Activated T-cell treated with anti-CD3 and anti-CD28 coated beads, Interleukin-2, amount 50 U/mL, for 4 hours (primary cell): Measurements from ENCODE around the gene PDIK1L. TPM values are rescaled to one million over a fixed set of nuclear protein-coding genes. Genes with fewer than 3 reads are reported as not detected.
"Not testable (repeated sequence)": the region's sequence is repeated elsewhere in the genome, so short reads cannot be mapped to it uniquely, and the experiment has no call there.

Experiments
- ATAC-seq, 2 donors: fragments of 200-7000 bp; cut with Tn5 transposase; one replicate each; pipeline ENCODE4 v1.10.0; 2021
- DNase-seq: peaks from one replicate; pipeline ENCODE4 v3.0.0-alpha.2; 2020
- H3K27me3 Mint-ChIP-seq: one replicate; pipeline ENCODE4 v1.8.0; 2021; ENCODE audit warnings: low read depth, mixed read lengths
- H3K36me3 Mint-ChIP-seq: one replicate; pipeline ENCODE4 v1.8.0; 2022; ENCODE audit warnings: mixed read lengths; ENCODE audit not compliant: insufficient read depth
- H3K4me1 Mint-ChIP-seq: one replicate; pipeline ENCODE4 v1.8.0; 2021; ENCODE audit warnings: low read depth, mixed read lengths
- H3K4me3 Mint-ChIP-seq: one replicate; pipeline ENCODE4 v1.8.0; 2021; ENCODE audit warnings: mild to moderate bottlenecking, moderate library complexity, mixed read lengths
- H3K9me3 Mint-ChIP-seq: one replicate; pipeline ENCODE4 v1.8.0; 2021; ENCODE audit warnings: mixed read lengths
- total RNA-seq, 3 donors: library from RNA; stranded (reverse); gene quantifications; one replicate each; pipeline ENCODE4 v1.2.1, GENCODE V29; 2021

The PDIK1L gene
- total RNA-seq, 3 donors from 2014 or later = 9.6 to 13.5 (median 12.2) TPM

DNA sequence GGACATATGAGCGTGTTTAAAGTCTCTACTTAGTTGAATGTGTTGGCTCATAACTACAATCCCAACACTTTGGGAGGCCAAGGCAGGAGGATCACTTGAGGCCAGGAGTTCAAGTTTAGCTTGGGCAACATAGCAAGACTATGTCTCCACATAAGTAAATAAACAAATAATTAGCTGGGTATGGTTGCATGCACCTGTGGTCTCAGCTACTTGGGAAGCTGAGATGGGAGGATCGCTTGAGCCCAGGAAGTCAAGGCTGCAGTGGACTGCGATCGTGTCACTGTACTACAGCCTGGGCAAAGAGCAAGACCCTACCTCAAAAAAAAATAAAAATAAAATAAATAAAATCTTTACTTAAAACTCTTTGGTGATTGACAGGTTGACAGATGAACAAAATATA is 13.0 kb upstream of the PDIK1L start:
- no peaks in the 10 kb centered on the region for H3K4me1 Mint-ChIP-seq
- DNase-seq (no peak), ATAC-seq (no peak)
- peaks cover 4% of the 10 kb centered on the region for H3K27me3 Mint-ChIP-seq
- no peaks in the 10 kb centered on the region for H3K36me3 Mint-ChIP-seq
- H3K4me3 Mint-ChIP-seq = no peak overlapping the region
- H3K9me3 Mint-ChIP-seq = no peaks in the 10 kb centered on the region

DNA sequence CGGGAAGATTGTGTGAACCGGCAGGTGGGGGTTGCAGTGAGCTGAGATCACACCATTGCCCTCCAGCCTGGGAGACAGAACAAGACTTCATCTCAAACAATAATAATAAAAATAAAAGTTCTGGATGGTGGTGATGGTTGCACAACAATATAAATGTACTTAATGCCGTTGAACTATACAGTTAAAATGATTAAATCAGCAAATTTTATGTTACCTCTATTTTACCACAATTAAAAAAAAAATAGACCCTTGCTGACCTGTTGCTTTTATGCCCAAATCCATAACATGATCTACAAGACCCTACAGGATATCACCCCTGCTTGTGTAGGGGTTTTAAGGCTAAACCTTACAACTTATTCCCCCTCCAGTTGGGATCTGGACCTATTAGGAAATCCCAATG is 11.8 kb upstream of the PDIK1L start:
- no peak overlapping the region for H3K4me3 Mint-ChIP-seq
- DNase-seq (no peak), ATAC-seq (no peak)
- H3K27me3 Mint-ChIP-seq = peaks cover 4% of the 10 kb centered on the region
- no peaks in the 10 kb centered on the region for H3K36me3 Mint-ChIP-seq
- H3K9me3 Mint-ChIP-seq = no peaks in the 10 kb centered on the region
- no peaks in the 10 kb centered on the region for H3K4me1 Mint-ChIP-seq

DNA sequence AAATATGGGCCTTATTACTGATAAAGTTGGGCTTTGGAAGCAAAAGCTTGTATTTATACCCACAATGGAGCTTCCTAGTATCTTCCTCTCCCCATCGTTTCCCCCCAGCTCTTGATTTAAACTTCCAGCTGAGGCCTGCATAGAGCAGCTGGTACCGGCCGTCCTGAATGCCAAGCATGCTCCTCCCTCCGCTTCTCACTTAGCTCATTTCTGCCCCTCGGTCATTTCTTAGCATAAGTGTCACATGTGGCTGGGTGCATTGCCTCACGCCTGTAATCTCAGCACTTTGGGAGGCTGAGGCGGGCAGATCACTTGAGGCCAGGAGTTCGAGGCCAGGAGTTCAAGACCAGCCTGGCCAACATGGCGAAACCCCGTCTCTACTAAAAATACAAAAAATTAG is 11.4 kb upstream of the PDIK1L start:
- DNase-seq, H3K4me1 Mint-ChIP-seq, H3K9me3 Mint-ChIP-seq, H3K27me3 Mint-ChIP-seq, H3K4me3 Mint-ChIP-seq, ATAC-seq, H3K36me3 Mint-ChIP-seq: not testable (repeated sequence)

DNA sequence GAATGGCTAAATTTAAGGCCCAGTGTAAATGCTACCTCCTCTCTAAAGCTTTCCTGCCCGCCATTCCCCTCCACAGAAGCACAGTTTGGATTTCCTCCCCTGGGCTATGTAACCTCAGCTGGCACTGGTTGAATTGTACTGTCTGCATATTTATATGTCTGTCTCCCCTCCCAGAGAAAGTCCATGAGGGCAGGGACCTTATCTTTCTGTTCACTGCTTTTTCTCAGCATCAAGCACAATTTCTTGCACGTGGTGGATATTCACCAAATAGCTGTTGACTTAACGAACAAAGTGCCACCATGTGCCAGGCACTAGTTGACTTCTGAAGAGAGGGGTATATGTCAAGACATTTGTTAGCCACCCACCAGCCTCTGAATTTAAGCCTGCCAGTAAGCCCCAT is 9.5 kb upstream of the PDIK1L start:
- Mint-ChIP-seq H3K9me3 (no peaks in the 10 kb centered on the region), H3K36me3 (no peaks in the 10 kb centered on the region), H3K27me3 (peaks cover 2% of the 10 kb centered on the region), H3K4me3 (no peak overlapping the region), H3K4me1 (no peaks in the 10 kb centered on the region)
- no peak for DNase-seq
- no peak for ATAC-seq

DNA sequence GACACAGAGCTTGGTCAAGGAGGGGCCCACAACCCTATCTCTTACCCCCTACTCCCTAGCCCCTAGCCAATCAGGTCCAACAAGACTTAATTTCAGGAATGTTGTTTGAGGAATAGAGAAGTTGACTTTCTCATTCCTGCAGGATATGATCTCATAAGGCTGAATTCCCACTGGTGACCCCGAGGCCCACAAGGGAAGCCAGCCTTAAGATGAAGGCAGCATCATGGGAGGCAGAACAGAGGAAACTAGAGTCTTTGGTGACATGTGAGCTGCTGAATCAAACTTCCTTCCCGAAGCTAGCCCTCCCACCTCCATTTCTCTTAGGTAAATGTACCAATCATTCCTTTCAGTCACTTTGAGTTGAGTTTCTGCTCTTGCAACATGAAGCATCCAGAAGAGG is 9.1 kb upstream of the PDIK1L start:
- ATAC-seq = no peak
- Mint-ChIP-seq H3K9me3 (no peaks in the 10 kb centered on the region), H3K36me3 (no peaks in the 10 kb centered on the region), H3K4me1 (no peaks in the 10 kb centered on the region), H3K4me3 (no peak overlapping the region), H3K27me3 (peaks cover 2% of the 10 kb centered on the region)
- no peak for DNase-seq

DNA sequence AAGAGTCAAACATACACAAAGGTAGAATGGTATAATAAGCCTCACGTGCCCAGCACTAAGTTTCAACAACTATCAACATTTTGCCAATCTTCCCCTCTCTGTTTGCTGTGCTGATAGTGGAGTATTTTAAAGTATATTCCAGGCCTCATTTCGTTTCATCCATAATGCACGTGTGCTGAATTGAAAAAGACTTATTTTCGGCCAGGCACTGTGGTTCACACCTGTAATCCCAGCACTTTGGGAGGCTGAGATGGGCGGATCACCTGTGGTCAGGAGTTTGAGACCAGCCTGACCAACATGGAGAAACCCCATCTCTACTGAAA is 6.4 kb upstream of the PDIK1L start:
- not testable (repeated sequence) for H3K27me3 Mint-ChIP-seq, H3K9me3 Mint-ChIP-seq, H3K4me1 Mint-ChIP-seq, H3K36me3 Mint-ChIP-seq, ATAC-seq, H3K4me3 Mint-ChIP-seq, DNase-seq

DNA sequence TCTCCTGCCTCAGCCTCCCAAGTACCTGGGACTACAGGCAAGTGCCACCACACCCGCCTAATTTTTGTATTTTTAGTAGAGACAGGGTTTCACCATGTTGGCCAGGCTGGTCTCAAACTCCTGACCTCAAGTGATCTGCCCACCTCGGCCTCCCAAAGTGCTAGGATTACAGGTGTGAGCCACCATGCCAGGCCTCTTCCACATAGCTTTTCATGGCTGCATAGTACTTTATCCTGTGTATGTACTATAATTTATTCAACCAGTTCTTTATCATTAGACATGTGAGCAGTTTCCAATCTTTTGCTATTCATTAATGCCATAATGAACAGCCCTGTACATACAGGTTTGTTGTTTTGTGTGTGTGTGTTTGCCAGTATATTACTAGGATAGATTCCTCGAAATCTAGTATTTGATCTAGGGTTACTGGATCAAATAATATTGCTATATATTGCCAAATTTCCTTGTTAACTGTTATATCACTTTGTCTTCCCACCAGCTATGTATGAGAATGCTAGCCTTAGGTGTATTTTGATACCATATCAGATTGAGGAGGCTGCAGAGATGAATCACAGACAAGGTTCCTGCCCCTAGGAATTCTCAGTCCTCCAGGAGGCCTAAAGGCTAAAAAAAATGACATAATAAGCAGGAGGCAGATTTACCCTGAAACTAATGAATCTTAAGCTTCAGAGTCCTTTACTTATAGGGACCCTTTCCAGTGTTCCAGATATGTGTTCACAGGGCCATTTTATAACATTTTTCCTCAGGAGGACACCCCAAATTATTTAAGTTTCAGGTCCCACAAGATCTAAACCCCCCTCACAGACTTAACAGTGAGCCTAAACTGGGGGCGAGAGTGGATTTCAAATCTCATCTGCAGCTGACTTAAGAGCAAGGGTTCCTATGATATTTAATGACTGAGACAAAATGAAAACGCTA is 2.1 kb upstream of the PDIK1L start:
- Mint-ChIP-seq H3K36me3 (peaks cover 6% of the 10 kb centered on the region), H3K9me3 (no peaks in the 10 kb centered on the region), H3K4me1 (peaks cover 24% of the 10 kb centered on the region), H3K4me3 (peak overlapping the region; percentile 83), H3K27me3 (no peaks in the 10 kb centered on the region)
- no peak for ATAC-seq
- no peak for DNase-seq

DNA sequence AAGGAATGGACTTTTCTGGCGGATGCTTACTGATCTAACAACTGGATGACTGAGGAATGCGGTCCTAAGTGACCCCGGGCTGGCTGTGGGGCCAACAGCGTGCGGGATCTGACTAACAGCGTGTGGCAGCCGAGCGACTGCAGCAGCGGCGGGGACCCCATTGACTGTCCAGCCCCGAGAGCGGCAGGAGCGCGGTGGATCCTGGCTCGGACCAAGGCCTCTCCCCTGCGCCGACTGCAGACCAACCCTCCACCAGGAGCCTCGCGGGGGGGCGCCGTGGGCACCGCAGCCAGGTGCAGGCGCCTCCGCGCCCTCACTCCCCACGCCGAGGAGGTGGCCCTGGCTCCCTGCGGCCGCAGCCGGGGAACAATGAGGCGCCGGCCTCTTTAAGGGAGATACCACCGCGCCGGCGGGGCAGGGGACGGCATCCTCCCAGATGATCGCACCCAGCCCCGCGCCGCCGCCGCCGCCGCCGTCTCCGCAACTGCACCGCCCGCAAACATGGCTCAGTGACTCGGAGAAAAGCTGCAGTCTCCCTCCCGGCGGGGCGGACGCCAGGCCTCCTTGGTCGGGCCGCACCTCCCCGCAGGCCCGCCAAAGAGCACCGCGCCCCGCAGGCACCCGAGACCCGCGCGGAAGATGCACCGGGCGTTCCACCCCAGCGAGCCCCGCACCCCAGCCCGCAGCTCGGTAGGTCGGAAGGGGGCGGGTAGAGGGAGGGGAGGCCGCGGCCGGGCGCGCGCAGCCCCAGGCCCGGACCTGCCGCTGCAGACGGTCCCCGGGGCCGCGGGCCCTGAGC is 694 bp upstream of the PDIK1L start:
- peaks cover 24% of the 10 kb centered on the region for H3K4me1 Mint-ChIP-seq
- H3K27me3 Mint-ChIP-seq = no peaks in the 10 kb centered on the region
- peak; percentile 54 for DNase-seq
- H3K4me3 Mint-ChIP-seq = peak overlapping the region; percentile 83
- no peaks in the 10 kb centered on the region for H3K9me3 Mint-ChIP-seq
- H3K36me3 Mint-ChIP-seq = peaks cover 8% of the 10 kb centered on the region
- ATAC-seq = peak; percentile 58 to 63

DNA sequence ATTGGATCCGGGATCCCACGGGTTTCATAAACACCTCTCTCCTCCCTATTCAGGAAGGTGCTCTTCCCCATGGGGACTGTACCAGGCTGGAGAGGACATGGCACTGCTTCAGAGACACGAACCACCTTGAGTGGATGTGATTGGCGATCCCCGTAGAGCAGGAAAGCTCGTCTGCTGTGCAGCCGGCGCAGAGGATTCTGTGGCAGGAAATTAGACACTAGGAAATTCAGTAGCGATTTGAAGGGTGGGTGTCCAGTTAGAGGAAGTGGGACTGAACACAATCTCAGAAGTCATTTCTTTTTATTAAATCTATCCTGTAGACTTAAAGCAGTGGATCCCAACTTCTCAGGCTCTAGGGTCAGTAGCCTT is 767 bp downstream of the PDIK1L start:
- ATAC-seq (no peak), DNase-seq (no peak)
- H3K27me3 Mint-ChIP-seq = no peaks in the 10 kb centered on the region
- H3K4me3 Mint-ChIP-seq = peak overlapping the region; percentile 91
- no peaks in the 10 kb centered on the region for H3K9me3 Mint-ChIP-seq
- peaks cover 24% of the 10 kb centered on the region for H3K4me1 Mint-ChIP-seq
- peaks cover 10% of the 10 kb centered on the region for H3K36me3 Mint-ChIP-seq

DNA sequence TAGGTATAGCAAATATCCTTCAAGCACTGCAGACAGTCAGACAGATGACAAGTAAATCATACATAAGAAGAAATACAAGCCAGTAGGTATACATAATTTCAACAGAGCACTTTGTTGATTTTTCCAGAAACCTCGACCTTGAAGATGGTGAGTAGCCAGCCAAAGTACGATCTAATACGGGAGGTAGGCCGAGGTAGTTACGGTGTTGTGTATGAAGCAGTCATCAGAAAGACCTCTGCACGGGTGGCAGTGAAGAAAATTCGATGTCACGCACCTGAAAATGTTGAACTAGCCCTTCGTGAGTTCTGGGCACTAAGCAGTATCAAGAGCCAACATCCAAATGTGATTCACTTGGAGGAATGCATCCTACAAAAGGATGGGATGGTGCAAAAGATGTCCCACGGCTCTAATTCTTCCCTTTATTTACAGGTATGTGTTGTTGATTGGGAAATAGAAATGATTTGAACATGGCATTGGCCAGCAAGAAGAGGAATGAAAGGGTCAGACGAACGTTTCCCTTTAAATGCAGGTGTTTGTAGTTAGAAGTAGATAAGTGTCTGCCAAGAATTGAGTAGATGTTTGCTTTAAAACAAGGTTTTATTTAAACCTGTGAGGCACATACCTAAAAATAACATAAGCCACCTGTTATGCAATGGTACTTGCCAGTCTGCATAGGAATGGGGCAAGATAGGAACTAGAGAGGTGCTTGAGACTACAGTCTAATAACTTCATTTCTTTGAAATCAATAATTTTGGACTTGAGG is 2.7 kb downstream of the PDIK1L start:
- DNase-seq (no peak), ATAC-seq (no peak)
- peaks cover 20% of the 10 kb centered on the region for H3K36me3 Mint-ChIP-seq
- H3K9me3 Mint-ChIP-seq = no peaks in the 10 kb centered on the region
- H3K4me3 Mint-ChIP-seq = no peak overlapping the region
- no peaks in the 10 kb centered on the region for H3K27me3 Mint-ChIP-seq
- H3K4me1 Mint-ChIP-seq = peaks cover 24% of the 10 kb centered on the region

DNA sequence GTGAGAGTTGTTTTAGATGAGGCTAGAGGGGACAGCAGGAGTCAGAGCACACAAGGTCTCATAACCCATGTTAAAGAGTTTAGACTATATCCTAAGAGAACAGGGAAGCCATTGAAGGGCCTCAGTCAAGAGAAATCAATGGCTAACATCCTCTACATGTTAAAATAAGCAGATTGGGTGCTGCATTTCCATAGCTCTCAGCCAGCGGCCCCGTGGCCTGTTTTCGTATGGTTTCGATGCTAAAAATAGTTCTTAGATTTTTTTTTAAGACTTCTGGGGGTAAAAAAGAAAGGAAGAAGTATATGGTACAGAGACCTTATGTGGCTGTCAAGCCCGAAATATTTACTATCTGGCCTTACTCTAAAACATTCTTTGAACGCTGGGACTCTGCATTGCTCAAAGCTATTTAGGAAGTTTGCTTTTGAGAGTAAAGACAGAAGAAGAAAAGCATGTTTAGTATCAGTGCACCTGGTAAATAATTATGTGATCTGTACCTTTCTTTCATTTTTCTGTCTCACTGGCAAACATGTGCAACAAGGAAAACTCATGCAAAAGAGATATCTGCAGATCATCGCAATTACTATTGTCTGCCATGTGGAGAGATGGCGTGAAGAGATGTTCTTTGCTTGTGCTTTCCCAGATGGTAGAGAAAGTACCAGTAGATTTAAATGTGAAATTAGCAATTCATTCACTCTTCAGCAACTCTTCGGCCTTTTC is 8.4 kb downstream of the PDIK1L start:
- no peak for DNase-seq
- Mint-ChIP-seq H3K27me3 (no peaks in the 10 kb centered on the region), H3K4me3 (no peak overlapping the region), H3K9me3 (no peaks in the 10 kb centered on the region), H3K36me3 (peaks cover 20% of the 10 kb centered on the region), H3K4me1 (peaks cover 30% of the 10 kb centered on the region)
- ATAC-seq = no peak

DNA sequence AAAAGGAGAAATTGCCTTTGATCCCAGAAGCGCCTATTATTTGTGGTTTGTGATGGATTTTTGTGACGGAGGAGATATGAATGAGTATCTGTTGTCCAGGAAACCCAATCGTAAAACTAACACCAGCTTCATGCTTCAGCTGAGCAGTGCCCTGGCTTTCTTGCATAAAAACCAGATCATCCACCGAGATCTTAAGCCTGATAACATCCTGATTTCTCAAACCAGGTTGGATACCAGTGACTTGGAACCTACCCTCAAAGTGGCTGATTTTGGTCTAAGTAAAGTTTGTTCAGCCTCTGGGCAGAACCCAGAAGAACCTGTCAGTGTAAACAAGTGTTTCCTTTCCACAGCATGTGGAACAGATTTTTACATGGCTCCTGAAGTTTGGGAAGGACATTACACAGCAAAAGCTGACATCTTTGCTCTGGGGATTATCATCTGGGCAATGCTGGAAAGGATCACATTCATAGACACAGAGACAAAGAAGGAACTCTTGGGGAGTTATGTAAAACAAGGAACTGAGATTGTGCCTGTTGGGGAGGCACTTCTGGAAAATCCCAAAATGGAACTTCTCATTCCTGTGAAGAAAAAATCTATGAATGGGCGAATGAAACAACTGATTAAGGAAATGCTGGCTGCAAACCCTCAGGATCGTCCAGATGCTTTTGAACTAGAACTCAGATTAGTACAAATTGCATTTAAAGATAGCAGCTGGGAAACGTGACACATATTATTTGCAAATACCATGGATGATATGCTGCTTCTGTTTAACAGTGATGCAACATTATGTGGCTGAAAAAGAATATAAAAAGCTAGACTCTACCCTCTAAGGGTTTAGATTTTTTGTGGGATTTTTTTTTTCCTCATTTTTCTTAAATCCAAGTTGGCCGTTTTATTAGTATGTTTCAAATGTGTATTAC is 10.5 kb downstream of the PDIK1L start:
- H3K27me3 Mint-ChIP-seq = no peaks in the 10 kb centered on the region
- no peak for DNase-seq
- H3K4me1 Mint-ChIP-seq = peaks cover 44% of the 10 kb centered on the region
- no peak overlapping the region for H3K4me3 Mint-ChIP-seq
- peaks cover 20% of the 10 kb centered on the region for H3K36me3 Mint-ChIP-seq
- no peak for ATAC-seq
- no peaks in the 10 kb centered on the region for H3K9me3 Mint-ChIP-seq
